Neuronal stem cell (in vitro differentiated cells): ENCODE results near the gene FBXL14.
A peak's percentile ranks its signal among the peaks of the same experiment; 100 is the strongest.

Experiments used
- DNase-seq: peaks from one replicate; pipeline ENCODE4 v3.0.0-alpha.2; 2013; ENCODE audit warnings: low spot score
- H2AFZ ChIP-seq: one replicate; pipeline ENCODE4 v1.6.1; 2013; ENCODE audit warnings: mild to moderate bottlenecking, low read length, inconsistent platforms
- H2AK5ac ChIP-seq: 2 replicates; pipeline ENCODE4 v1.6.1; 2013; ENCODE audit warnings: low read depth, mild to moderate bottlenecking, inconsistent platforms, low read length, moderate library complexity, mixed read lengths
- H2BK120ac ChIP-seq: 2 replicates; pipeline ENCODE4 v1.6.1; 2013; ENCODE audit warnings: low read depth, mild to moderate bottlenecking, inconsistent platforms, low read length, moderate library complexity, mixed read lengths
- H2BK12ac ChIP-seq: one replicate; pipeline ENCODE4 v1.6.1; 2013; ENCODE audit warnings: low read length, inconsistent platforms
- H2BK15ac ChIP-seq: 2 replicates; pipeline ENCODE4 v1.6.1; 2013; ENCODE audit warnings: mild to moderate bottlenecking, low read length, inconsistent platforms, mixed read lengths
- H2BK5ac ChIP-seq: one replicate; pipeline ENCODE4 v1.6.1; 2013; ENCODE audit warnings: inconsistent platforms, mild to moderate bottlenecking, low read length, moderate library complexity
- H3K14ac ChIP-seq: one replicate; pipeline ENCODE4 v1.6.1; 2013; ENCODE audit warnings: low read length, inconsistent platforms
- H3K18ac ChIP-seq: 2 replicates; pipeline ENCODE4 v1.6.1; 2013; ENCODE audit warnings: low read length, inconsistent platforms
- H3K23ac ChIP-seq: 2 replicates; pipeline ENCODE4 v1.6.1; 2013; ENCODE audit warnings: low read depth, mild to moderate bottlenecking, mixed read lengths, low read length, inconsistent platforms; ENCODE audit not compliant: poor library complexity
- H3K27ac ChIP-seq: replicated peaks from 3 replicates; pipeline ENCODE4 v1.5.1; 2013; ENCODE audit warnings: low read length, inconsistent platforms
- H3K27me3 ChIP-seq, 3 experiments: 2 replicates each; pipeline ENCODE4 v1.6.1; 2013; ENCODE audit warnings: low read length in 3 of 3, mild to moderate bottlenecking in 2 of 3, inconsistent platforms in 1 of 3, low read depth in 1 of 3, mixed read lengths in 1 of 3, moderate library complexity in 1 of 3; ENCODE audit not compliant: control insufficient read depth in 3 of 3, insufficient read depth in 3 of 3
- H3K36me3 ChIP-seq, 2 donors: replicated peaks in 1 of 2; 2 replicates each; pipeline ENCODE4 v1.6.1; 2013; ENCODE audit warnings: low read length in 2 of 2; ENCODE audit not compliant: control insufficient read depth in 2 of 2, insufficient read depth in 2 of 2
- H3K4ac ChIP-seq: 2 replicates; pipeline ENCODE4 v1.6.1; 2013; ENCODE audit warnings: inconsistent platforms, mild to moderate bottlenecking, low read length, moderate library complexity
- H3K4me1 ChIP-seq, 2 donors: 1 replicate in 1 of 2; 2 replicates in 1 of 2; pipeline ENCODE4 v1.6.1; 2013; ENCODE audit warnings: low read length in 2 of 2, low read depth in 1 of 2; ENCODE audit not compliant: control insufficient read depth in 2 of 2, insufficient read depth in 1 of 2
- H3K4me2 ChIP-seq: one replicate; pipeline ENCODE4 v1.6.1; 2013; ENCODE audit warnings: mild to moderate bottlenecking, low read length, inconsistent platforms; ENCODE audit not compliant: insufficient read depth, poor library complexity, severe bottlenecking
- H3K4me3 ChIP-seq, 2 donors: 2 replicates each; pipeline ENCODE4 v1.5.1; 2013; ENCODE audit warnings: low read length in 2 of 2, mild to moderate bottlenecking in 2 of 2, inconsistent platforms in 1 of 2, moderate library complexity in 1 of 2
- H3K79me1 ChIP-seq: one replicate; pipeline ENCODE4 v1.6.1; 2013; ENCODE audit warnings: low read depth, mild to moderate bottlenecking, inconsistent platforms, low read length, moderate library complexity
- H3K9ac ChIP-seq: one replicate; pipeline ENCODE4 v1.6.1; 2013; ENCODE audit warnings: mild to moderate bottlenecking, low read depth, low read length, inconsistent platforms; ENCODE audit not compliant: poor library complexity
- H3K9me3 ChIP-seq, 2 donors: replicated peaks in 1 of 2; 2 replicates each; pipeline versions ENCODE3 to v1.6.1; 2013; ENCODE audit warnings: low read length in 2 of 2, mild to moderate bottlenecking in 2 of 2, inconsistent platforms in 1 of 2, low read depth in 1 of 2, mixed read lengths in 1 of 2, moderate library complexity in 1 of 2; ENCODE audit not compliant: control insufficient read depth in 2 of 2, insufficient read depth in 1 of 2
- H4K8ac ChIP-seq: one replicate; pipeline ENCODE4 v1.6.1; 2013; ENCODE audit warnings: low read depth, mild to moderate bottlenecking, inconsistent platforms, low read length, moderate library complexity
- H4K91ac ChIP-seq: one replicate; pipeline ENCODE4 v1.6.1; 2013; ENCODE audit warnings: low read length, low read depth, mild to moderate bottlenecking, inconsistent platforms; ENCODE audit not compliant: poor library complexity
- WGBS, 2 donors: extraction: QIAGEN DNeasy Blood & Tissue Kit; methylation state at CpG; one replicate each; pipeline ENCODE4 v1.1.7; 2013; ENCODE audit warnings: missing lambda C conversion rate in 2 of 2, mixed read lengths in 1 of 2; ENCODE audit not compliant: insufficient read length in 2 of 2, insufficient replicate concordance in 1 of 2; ENCODE audit errors: extremely low coverage in 2 of 2; 5-methylcytosine and 5-hydroxymethylcytosine counted together

FBXL14 gene

DNA sequence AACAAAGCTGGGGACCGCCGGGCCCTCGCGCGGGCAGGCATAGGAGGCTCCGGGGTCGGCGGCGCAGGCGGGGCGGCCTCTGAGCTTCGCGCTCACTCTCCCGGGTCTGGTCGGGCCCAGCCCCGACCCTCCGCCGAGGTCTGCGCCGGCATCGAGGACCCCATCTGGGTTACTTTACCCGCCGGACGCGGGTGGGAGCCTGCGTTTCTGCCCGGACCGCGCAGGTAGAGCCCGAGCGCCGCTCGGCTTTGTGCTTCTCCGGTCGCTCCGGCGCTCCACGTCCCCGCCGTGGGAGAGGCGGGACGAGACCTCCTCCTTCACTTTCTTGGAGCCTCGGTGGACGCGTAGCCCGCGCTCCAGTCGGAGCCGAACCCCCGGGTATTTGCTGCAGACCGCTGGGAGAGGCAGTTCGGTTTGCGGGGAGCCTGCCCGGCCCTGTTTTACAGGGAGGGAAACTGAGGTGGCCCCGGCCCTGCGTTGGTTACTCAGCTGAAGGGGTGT lies 63.2 kb downstream of the FBXL14 start:
- peak overlapping the region; percentile 95 for H2BK15ac ChIP-seq

GRCh38 chr12:1530592-1531152 lies 63.7 kb downstream of the FBXL14 start:
- Histone ChIP-seq H3K23ac (no peak overlapping the region), H2BK5ac (peak overlapping the region; percentile 99), H3K9ac (peak overlapping the region; percentile 96), H3K27me3 (peaks cover 0 to 82% (median 0%) of the 10 kb centered on the region in 3 experiments), H2BK120ac (peak overlapping the region; percentile 89), H2BK12ac (no peak overlapping the region), H3K4me3 (peak overlapping the region; percentile 40 to 92), H4K8ac (no peak overlapping the region), H3K18ac (peak overlapping the region; percentile 96), H3K14ac (peak overlapping the region; percentile 23), H3K27ac (no peak overlapping the region), H4K91ac (no peak overlapping the region), H2AK5ac (peak overlapping the region; percentile 98), H3K4me1 (peaks cover 0 to 35% of the 10 kb centered on the region in 2 donors), H3K9me3 (peaks cover 0 to 4% of the 10 kb centered on the region in 2 donors), H3K79me1 (peaks cover 10% of the 10 kb centered on the region), H3K4me2 (peak overlapping the region; percentile 29), H2AFZ (peak overlapping the region; percentile 90), H3K4ac (no peak overlapping the region), H2BK15ac (peak overlapping the region; percentile 95), H3K36me3 (no peaks in the 10 kb centered on the region)
- DNase-seq, result no peak
- WGBS, 2 donors, result no CpG with 5 or more reads among the region's 99 CpGs

More for the DNA sequence above, 63.2 kb downstream of the FBXL14 start:
- peak overlapping the region; percentile 40 to 92 for H3K4me3 ChIP-seq
- H4K8ac ChIP-seq, result no peak overlapping the region
- peak overlapping the region; percentile 27 for H3K27ac ChIP-seq
- peak overlapping the region; percentile 67 for H2AK5ac ChIP-seq
- H3K4me2 ChIP-seq, result peak overlapping the region; percentile 96
- H3K4me1 ChIP-seq, result peaks cover 0 to 35% of the 10 kb centered on the region in 2 donors
- peak overlapping the region; percentile 88 for H2AFZ ChIP-seq
- no CpG with 5 or more reads among the region's 56 CpGs for WGBS, 2 donors
- H3K9ac ChIP-seq, result peak overlapping the region; percentile 96
- H3K14ac ChIP-seq, result peak overlapping the region; percentile 77
- peak overlapping the region; percentile 89 for H2BK120ac ChIP-seq
- peaks cover 0 to 4% of the 10 kb centered on the region in 2 donors for H3K9me3 ChIP-seq
- H3K27me3 ChIP-seq, result peaks cover 0 to 82% (median 0%) of the 10 kb centered on the region in 3 experiments
- peak overlapping the region; percentile 41 for H2BK12ac ChIP-seq
- H2BK5ac ChIP-seq, result peak overlapping the region; percentile 99
- no peak overlapping the region for H3K23ac ChIP-seq
- DNase-seq, result no peak
- H4K91ac ChIP-seq, result peak overlapping the region; percentile 90
- H3K4ac ChIP-seq, result peak overlapping the region; percentile 67
- H3K18ac ChIP-seq, result peak overlapping the region; percentile 95
- H3K36me3 ChIP-seq, result no peaks in the 10 kb centered on the region
- H3K79me1 ChIP-seq, result peaks cover 10% of the 10 kb centered on the region

DNA sequence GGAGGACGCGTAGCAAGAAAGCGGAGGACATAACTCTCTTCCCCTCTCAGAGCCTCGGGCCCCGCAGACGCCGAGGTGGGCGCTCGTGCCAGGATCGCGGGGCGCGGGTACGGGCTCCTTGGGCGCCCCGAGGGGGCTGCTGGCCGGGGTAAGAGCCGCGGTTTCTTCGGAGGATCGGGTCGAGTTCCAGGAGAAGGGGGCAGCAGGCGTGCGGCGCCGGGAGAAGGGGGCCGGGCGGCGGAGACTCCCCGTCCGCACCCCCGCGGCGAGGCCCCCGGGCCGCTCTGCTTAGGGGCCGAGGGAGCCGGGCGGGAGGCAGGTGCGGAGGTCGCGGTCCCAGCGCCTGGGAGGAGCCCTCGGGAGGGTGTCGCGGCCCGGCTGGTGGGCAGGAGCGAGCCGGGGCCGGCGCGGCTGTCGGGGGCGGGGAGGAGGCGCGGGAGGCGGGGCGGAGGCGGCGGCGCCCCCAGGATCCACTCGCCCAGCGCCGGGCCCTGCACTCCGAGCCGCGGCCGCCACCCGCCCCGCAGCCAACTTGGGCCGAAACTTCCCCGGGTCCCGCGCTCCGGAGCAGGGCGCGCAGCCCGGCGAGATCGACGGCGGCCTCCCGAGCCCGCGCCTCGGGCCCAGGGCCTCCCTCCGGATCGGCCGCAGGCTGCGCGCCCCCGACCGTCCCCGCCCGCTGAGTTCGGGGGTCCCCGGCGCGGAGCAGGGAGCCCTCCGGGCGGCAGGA lies 64.4 kb downstream of the FBXL14 start:
- Histone ChIP-seq H2BK120ac (peak overlapping the region; percentile 77), H3K14ac (peak overlapping the region; percentile 23), H3K4me3 (peak overlapping the region; percentile 40 to 92), H3K36me3 (no peaks in the 10 kb centered on the region), H3K9me3 (peaks cover 0 to 4% of the 10 kb centered on the region in 2 donors), H4K91ac (peak overlapping the region; percentile 41), H2BK15ac (peak overlapping the region; percentile 58), H2BK5ac (peak overlapping the region; percentile 99), H2AFZ (peak overlapping the region; percentile 90), H3K4me2 (peak overlapping the region; percentile 69), H3K9ac (peak overlapping the region; percentile 94), H2BK12ac (peak overlapping the region; percentile 79), H3K27ac (peak overlapping the region; percentile 24), H3K23ac (no peak overlapping the region), H3K4me1 (peaks cover 0 to 33% of the 10 kb centered on the region in 2 donors), H3K27me3 (peaks cover 0 to 82% (median 0%) of the 10 kb centered on the region in 3 experiments), H3K4ac (peak overlapping the region; percentile 41), H2AK5ac (peak overlapping the region; percentile 98), H3K18ac (peak overlapping the region; percentile 96), H3K79me1 (peaks cover 10% of the 10 kb centered on the region), H4K8ac (no peak overlapping the region)
- no peak for DNase-seq
- WGBS, 2 donors, result no CpG with 5 or more reads among the region's 101 CpGs
